Measurements from ENCODE around the gene BLOC1S1. TPM values are rescaled to one million over a fixed set of nuclear protein-coding genes. Genes with fewer than 3 reads are reported as not detected.

Gene BLOC1S1
- total and polyA plus RNA-seq, 9 of the 15 experiments (the other 6 are each of a cell fraction or from before 2014, with no cell fraction given) = 75.2 to 161 (median 98.8) TPM

DNA sequence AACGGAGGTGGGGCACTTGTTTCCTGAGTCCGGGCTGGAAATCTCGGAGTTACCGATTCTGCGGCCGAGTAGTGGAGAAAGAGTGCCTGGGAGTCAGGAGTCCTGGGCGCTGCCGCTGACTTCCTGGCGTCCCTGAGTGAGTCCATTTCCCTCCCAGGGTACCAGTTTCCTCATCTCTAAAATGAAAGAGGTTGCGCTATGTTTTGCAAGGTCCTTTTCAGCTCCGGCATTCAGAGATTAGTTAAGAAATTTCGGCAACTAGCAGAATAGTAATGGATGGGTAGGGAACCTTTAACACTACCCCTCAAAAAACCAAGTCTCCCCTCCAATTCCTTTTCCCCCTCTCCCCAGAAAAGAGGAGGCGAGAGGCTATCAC lies 724 bp downstream of the BLOC1S1 start (continued):
- TF ChIP-seq, protein P1, sequence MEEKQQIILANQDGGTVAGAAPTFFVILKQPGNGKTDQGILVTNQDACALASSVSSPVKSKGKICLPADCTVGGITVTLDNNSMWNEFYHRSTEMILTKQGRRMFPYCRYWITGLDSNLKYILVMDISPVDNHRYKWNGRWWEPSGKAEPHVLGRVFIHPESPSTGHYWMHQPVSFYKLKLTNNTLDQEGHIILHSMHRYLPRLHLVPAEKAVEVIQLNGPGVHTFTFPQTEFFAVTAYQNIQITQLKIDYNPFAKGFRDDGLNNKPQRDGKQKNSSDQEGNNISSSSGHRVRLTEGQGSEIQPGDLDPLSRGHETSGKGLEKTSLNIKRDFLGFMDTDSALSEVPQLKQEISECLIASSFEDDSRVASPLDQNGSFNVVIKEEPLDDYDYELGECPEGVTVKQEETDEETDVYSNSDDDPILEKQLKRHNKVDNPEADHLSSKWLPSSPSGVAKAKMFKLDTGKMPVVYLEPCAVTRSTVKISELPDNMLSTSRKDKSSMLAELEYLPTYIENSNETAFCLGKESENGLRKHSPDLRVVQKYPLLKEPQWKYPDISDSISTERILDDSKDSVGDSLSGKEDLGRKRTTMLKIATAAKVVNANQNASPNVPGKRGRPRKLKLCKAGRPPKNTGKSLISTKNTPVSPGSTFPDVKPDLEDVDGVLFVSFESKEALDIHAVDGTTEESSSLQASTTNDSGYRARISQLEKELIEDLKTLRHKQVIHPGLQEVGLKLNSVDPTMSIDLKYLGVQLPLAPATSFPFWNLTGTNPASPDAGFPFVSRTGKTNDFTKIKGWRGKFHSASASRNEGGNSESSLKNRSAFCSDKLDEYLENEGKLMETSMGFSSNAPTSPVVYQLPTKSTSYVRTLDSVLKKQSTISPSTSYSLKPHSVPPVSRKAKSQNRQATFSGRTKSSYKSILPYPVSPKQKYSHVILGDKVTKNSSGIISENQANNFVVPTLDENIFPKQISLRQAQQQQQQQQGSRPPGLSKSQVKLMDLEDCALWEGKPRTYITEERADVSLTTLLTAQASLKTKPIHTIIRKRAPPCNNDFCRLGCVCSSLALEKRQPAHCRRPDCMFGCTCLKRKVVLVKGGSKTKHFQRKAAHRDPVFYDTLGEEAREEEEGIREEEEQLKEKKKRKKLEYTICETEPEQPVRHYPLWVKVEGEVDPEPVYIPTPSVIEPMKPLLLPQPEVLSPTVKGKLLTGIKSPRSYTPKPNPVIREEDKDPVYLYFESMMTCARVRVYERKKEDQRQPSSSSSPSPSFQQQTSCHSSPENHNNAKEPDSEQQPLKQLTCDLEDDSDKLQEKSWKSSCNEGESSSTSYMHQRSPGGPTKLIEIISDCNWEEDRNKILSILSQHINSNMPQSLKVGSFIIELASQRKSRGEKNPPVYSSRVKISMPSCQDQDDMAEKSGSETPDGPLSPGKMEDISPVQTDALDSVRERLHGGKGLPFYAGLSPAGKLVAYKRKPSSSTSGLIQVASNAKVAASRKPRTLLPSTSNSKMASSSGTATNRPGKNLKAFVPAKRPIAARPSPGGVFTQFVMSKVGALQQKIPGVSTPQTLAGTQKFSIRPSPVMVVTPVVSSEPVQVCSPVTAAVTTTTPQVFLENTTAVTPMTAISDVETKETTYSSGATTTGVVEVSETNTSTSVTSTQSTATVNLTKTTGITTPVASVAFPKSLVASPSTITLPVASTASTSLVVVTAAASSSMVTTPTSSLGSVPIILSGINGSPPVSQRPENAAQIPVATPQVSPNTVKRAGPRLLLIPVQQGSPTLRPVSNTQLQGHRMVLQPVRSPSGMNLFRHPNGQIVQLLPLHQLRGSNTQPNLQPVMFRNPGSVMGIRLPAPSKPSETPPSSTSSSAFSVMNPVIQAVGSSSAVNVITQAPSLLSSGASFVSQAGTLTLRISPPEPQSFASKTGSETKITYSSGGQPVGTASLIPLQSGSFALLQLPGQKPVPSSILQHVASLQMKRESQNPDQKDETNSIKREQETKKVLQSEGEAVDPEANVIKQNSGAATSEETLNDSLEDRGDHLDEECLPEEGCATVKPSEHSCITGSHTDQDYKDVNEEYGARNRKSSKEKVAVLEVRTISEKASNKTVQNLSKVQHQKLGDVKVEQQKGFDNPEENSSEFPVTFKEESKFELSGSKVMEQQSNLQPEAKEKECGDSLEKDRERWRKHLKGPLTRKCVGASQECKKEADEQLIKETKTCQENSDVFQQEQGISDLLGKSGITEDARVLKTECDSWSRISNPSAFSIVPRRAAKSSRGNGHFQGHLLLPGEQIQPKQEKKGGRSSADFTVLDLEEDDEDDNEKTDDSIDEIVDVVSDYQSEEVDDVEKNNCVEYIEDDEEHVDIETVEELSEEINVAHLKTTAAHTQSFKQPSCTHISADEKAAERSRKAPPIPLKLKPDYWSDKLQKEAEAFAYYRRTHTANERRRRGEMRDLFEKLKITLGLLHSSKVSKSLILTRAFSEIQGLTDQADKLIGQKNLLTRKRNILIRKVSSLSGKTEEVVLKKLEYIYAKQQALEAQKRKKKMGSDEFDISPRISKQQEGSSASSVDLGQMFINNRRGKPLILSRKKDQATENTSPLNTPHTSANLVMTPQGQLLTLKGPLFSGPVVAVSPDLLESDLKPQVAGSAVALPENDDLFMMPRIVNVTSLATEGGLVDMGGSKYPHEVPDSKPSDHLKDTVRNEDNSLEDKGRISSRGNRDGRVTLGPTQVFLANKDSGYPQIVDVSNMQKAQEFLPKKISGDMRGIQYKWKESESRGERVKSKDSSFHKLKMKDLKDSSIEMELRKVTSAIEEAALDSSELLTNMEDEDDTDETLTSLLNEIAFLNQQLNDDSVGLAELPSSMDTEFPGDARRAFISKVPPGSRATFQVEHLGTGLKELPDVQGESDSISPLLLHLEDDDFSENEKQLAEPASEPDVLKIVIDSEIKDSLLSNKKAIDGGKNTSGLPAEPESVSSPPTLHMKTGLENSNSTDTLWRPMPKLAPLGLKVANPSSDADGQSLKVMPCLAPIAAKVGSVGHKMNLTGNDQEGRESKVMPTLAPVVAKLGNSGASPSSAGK (IDR thresholded peaks at IDR 0.05) = no peak
- TF ChIP-seq ZNF695 (CRISPR knock-in tag; IDR thresholded peaks at IDR 0.05) (no peak), ELF2 (CRISPR knock-in tag; IDR thresholded peaks at IDR 0.05) (no peak), ZNF511 (CRISPR knock-in tag; IDR thresholded peaks at IDR 0.05) (no peak), MYBL2 (IDR thresholded peaks at IDR 0.05; ENCODE audit: low read depth) (no peak), MYBL2 (CRISPR knock-in tag; IDR thresholded peaks at IDR 0.05; ENCODE audit: borderline replicate concordance) (no peak), POLR2G (IDR thresholded peaks at IDR 0.05; ENCODE audit: low read depth, low read length) (no peak), SRSF9 (IDR thresholded peaks at IDR 0.05; ENCODE audit: borderline replicate concordance, low read depth, low read length) (no peak), ZBTB8A (IDR thresholded peaks at IDR 0.05; ENCODE audit: partially characterized antibody) (no peak), RB1 (IDR thresholded peaks at IDR 0.05; ENCODE audit: low read depth) (0 out of 2 replicates have a peak, but pooled peaks have one; percentile 33), ZNF507 (tag; conservative IDR thresholded peaks at IDR 0.05) (no peak)
- TF ChIP-seq, protein P2, sequence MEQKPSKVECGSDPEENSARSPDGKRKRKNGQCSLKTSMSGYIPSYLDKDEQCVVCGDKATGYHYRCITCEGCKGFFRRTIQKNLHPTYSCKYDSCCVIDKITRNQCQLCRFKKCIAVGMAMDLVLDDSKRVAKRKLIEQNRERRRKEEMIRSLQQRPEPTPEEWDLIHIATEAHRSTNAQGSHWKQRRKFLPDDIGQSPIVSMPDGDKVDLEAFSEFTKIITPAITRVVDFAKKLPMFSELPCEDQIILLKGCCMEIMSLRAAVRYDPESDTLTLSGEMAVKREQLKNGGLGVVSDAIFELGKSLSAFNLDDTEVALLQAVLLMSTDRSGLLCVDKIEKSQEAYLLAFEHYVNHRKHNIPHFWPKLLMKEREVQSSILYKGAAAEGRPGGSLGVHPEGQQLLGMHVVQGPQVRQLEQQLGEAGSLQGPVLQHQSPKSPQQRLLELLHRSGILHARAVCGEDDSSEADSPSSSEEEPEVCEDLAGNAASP (IDR thresholded peaks at IDR 0.05) = no peak
